ENCODE data around the gene DLGAP4. TPM values are rescaled to one million over a fixed set of nuclear protein-coding genes. Genes with fewer than 3 reads are reported as not detected.

DLGAP4 gene
- total and polyA plus RNA-seq, 2 of the 8 experiments (the other 6 are each of a cell fraction or from before 2014, with no cell fraction given): 41.2 to 57.2 TPM

- TF ChIP-seq PHF8 (conservative IDR thresholded peaks at IDR 0.05; ENCODE audit: low read depth, low read length) (no peak), USF2 (IDR thresholded peaks at IDR 0.05; ENCODE audit: low read length) (no peak), SP4 (IDR thresholded peaks at IDR 0.05; ENCODE audit: low read length) (no peak)
- TF ChIP-seq, protein P1, sequence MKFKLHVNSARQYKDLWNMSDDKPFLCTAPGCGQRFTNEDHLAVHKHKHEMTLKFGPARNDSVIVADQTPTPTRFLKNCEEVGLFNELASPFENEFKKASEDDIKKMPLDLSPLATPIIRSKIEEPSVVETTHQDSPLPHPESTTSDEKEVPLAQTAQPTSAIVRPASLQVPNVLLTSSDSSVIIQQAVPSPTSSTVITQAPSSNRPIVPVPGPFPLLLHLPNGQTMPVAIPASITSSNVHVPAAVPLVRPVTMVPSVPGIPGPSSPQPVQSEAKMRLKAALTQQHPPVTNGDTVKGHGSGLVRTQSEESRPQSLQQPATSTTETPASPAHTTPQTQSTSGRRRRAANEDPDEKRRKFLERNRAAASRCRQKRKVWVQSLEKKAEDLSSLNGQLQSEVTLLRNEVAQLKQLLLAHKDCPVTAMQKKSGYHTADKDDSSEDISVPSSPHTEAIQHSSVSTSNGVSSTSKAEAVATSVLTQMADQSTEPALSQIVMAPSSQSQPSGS (IDR thresholded peaks at IDR 0.05; ENCODE audit: low read length): no peak
- TF ChIP-seq, protein P2, sequence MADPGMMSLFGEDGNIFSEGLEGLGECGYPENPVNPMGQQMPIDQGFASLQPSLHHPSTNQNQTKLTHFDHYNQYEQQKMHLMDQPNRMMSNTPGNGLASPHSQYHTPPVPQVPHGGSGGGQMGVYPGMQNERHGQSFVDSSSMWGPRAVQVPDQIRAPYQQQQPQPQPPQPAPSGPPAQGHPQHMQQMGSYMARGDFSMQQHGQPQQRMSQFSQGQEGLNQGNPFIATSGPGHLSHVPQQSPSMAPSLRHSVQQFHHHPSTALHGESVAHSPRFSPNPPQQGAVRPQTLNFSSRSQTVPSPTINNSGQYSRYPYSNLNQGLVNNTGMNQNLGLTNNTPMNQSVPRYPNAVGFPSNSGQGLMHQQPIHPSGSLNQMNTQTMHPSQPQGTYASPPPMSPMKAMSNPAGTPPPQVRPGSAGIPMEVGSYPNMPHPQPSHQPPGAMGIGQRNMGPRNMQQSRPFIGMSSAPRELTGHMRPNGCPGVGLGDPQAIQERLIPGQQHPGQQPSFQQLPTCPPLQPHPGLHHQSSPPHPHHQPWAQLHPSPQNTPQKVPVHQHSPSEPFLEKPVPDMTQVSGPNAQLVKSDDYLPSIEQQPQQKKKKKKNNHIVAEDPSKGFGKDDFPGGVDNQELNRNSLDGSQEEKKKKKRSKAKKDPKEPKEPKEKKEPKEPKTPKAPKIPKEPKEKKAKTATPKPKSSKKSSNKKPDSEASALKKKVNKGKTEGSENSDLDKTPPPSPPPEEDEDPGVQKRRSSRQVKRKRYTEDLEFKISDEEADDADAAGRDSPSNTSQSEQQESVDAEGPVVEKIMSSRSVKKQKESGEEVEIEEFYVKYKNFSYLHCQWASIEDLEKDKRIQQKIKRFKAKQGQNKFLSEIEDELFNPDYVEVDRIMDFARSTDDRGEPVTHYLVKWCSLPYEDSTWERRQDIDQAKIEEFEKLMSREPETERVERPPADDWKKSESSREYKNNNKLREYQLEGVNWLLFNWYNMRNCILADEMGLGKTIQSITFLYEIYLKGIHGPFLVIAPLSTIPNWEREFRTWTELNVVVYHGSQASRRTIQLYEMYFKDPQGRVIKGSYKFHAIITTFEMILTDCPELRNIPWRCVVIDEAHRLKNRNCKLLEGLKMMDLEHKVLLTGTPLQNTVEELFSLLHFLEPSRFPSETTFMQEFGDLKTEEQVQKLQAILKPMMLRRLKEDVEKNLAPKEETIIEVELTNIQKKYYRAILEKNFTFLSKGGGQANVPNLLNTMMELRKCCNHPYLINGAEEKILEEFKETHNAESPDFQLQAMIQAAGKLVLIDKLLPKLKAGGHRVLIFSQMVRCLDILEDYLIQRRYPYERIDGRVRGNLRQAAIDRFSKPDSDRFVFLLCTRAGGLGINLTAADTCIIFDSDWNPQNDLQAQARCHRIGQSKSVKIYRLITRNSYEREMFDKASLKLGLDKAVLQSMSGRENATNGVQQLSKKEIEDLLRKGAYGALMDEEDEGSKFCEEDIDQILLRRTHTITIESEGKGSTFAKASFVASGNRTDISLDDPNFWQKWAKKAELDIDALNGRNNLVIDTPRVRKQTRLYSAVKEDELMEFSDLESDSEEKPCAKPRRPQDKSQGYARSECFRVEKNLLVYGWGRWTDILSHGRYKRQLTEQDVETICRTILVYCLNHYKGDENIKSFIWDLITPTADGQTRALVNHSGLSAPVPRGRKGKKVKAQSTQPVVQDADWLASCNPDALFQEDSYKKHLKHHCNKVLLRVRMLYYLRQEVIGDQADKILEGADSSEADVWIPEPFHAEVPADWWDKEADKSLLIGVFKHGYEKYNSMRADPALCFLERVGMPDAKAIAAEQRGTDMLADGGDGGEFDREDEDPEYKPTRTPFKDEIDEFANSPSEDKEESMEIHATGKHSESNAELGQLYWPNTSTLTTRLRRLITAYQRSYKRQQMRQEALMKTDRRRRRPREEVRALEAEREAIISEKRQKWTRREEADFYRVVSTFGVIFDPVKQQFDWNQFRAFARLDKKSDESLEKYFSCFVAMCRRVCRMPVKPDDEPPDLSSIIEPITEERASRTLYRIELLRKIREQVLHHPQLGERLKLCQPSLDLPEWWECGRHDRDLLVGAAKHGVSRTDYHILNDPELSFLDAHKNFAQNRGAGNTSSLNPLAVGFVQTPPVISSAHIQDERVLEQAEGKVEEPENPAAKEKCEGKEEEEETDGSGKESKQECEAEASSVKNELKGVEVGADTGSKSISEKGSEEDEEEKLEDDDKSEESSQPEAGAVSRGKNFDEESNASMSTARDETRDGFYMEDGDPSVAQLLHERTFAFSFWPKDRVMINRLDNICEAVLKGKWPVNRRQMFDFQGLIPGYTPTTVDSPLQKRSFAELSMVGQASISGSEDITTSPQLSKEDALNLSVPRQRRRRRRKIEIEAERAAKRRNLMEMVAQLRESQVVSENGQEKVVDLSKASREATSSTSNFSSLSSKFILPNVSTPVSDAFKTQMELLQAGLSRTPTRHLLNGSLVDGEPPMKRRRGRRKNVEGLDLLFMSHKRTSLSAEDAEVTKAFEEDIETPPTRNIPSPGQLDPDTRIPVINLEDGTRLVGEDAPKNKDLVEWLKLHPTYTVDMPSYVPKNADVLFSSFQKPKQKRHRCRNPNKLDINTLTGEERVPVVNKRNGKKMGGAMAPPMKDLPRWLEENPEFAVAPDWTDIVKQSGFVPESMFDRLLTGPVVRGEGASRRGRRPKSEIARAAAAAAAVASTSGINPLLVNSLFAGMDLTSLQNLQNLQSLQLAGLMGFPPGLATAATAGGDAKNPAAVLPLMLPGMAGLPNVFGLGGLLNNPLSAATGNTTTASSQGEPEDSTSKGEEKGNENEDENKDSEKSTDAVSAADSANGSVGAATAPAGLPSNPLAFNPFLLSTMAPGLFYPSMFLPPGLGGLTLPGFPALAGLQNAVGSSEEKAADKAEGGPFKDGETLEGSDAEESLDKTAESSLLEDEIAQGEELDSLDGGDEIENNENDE (IDR thresholded peaks at IDR 0.05; ENCODE audit: insufficient replicate concordance, low read length): no peak
Measured at GRCh38 chr20:36407199-36407733, 101.1 kb downstream of the DLGAP4 start (continued).

All from H1 (cell line).